ENCODE measurements around the gene SEMA5B. TPM values are rescaled to one million over a fixed set of nuclear protein-coding genes. Genes with fewer than 3 reads are reported as not detected.
A peak's percentile ranks its signal among the peaks of the same experiment; 100 is the strongest.

SEMA5B gene
- total and polyA plus RNA-seq, 8 donors = 0.52 to 11.0 (median 1.3) TPM

DNA sequence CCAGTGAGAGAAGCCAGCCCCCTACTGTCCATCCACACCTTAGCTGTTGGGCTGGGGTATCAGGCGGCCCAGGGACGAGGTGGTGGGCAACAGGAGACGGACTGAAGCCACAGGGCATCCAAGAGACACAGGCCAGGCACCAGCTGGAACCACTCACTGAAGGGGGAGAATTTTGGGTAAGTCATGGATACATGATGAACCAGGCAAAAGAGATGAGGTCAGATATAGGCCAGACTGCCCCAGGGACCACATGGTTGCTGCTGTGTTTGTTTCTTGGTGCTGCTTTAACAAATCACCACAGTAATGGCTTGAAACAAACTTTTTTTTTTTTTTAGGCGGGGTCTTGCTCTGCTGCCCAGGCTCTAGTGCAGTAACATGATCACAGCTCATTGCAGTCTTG, 66.4 kb downstream of the SEMA5B start:
- intact Hi-C loops (cut with DNase I) = no loop called here
- no peak for FAIRE-seq

DNA sequence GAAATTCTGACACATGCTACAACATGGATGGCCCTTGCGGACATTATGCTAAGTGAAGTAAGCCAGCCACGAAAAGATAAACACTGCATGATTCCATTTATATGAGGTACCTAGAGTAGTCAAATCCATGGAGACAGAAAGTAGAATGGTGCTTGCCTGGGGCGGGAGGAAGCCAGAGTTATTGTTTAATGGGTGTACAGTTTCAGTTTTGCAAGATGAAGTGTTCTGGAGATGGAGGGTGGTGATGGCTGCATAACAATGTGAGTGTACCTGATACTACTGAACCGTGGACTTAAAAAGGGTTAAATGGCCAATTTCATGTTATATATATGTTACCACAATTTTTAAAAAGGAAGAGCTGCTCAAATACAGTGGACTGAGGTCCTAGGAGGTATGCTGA, 66.9 kb downstream of the SEMA5B start:
- TF ChIP-seq, protein P1, sequence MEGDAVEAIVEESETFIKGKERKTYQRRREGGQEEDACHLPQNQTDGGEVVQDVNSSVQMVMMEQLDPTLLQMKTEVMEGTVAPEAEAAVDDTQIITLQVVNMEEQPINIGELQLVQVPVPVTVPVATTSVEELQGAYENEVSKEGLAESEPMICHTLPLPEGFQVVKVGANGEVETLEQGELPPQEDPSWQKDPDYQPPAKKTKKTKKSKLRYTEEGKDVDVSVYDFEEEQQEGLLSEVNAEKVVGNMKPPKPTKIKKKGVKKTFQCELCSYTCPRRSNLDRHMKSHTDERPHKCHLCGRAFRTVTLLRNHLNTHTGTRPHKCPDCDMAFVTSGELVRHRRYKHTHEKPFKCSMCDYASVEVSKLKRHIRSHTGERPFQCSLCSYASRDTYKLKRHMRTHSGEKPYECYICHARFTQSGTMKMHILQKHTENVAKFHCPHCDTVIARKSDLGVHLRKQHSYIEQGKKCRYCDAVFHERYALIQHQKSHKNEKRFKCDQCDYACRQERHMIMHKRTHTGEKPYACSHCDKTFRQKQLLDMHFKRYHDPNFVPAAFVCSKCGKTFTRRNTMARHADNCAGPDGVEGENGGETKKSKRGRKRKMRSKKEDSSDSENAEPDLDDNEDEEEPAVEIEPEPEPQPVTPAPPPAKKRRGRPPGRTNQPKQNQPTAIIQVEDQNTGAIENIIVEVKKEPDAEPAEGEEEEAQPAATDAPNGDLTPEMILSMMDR (IDR thresholded peaks at IDR 0.05) = no peak
- Histone ChIP-seq H3K27me3 (no peaks in the 10 kb centered on the region), H3K9me3 (no peaks in the 10 kb centered on the region), H3K4me1 (no peaks in the 10 kb centered on the region), H3K27ac (no peak overlapping the region), H3K4me3 (no peak overlapping the region), H3K36me3 (no peaks in the 10 kb centered on the region)
- FAIRE-seq (no peak), DNase-seq (no peak), ATAC-seq (no peak)
- intact Hi-C loops (cut with DNase I) = no loop called here
- 86 to 92% methylated on average over 4 of the region's 4 CpGs for WGBS, 2 donors

More for the DNA sequence above, 66.4 kb downstream of the SEMA5B start:
- no peak overlapping the region for H3K27ac ChIP-seq
- no peak for ATAC-seq
- H3K4me1 ChIP-seq = no peaks in the 10 kb centered on the region
- WGBS, 2 donors = 66 to 73% methylated on average over 4 of the region's 4 CpGs
- DNase-seq = no peak
- H3K4me3 ChIP-seq = no peak overlapping the region
- H3K36me3 ChIP-seq = no peaks in the 10 kb centered on the region
- H3K27me3 ChIP-seq = no peaks in the 10 kb centered on the region
- H3K9me3 ChIP-seq = no peaks in the 10 kb centered on the region
- TF ChIP-seq, protein P1 (IDR thresholded peaks at IDR 0.05) = no peak

DNA sequence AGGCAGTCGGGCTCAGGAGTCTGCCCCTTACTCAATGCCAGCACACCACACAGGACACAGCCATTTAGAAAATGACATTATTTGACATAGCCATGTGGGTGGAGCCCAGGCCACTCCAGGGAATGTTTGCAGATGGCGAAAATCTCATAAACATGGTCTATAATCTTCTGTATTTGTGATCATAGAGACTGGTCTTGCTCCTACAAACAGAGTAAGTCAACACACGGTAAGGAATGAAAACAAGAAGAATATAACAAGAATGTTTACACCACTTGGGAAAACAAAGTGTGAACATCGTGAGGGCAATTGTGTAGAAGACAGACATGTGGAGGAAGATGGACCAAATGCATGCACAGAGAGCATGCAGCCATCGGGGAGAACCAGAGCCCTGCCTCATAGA, 68.2 kb downstream of the SEMA5B start:
- no peak for FAIRE-seq
- Histone ChIP-seq H3K27me3 (no peaks in the 10 kb centered on the region), H3K27ac (no peak overlapping the region), H3K4me3 (no peak overlapping the region), H3K36me3 (no peaks in the 10 kb centered on the region), H3K9me3 (no peaks in the 10 kb centered on the region), H3K4me1 (no peaks in the 10 kb centered on the region)
- ATAC-seq = no peak
- intact Hi-C loops (cut with DNase I) = no loop called here
- WGBS, 2 donors = 56 to 60% methylated on average over 5 of the region's 5 CpGs
- DNase-seq = no peak
- TF ChIP-seq, protein P1 (IDR thresholded peaks at IDR 0.05) = no peak

DNA sequence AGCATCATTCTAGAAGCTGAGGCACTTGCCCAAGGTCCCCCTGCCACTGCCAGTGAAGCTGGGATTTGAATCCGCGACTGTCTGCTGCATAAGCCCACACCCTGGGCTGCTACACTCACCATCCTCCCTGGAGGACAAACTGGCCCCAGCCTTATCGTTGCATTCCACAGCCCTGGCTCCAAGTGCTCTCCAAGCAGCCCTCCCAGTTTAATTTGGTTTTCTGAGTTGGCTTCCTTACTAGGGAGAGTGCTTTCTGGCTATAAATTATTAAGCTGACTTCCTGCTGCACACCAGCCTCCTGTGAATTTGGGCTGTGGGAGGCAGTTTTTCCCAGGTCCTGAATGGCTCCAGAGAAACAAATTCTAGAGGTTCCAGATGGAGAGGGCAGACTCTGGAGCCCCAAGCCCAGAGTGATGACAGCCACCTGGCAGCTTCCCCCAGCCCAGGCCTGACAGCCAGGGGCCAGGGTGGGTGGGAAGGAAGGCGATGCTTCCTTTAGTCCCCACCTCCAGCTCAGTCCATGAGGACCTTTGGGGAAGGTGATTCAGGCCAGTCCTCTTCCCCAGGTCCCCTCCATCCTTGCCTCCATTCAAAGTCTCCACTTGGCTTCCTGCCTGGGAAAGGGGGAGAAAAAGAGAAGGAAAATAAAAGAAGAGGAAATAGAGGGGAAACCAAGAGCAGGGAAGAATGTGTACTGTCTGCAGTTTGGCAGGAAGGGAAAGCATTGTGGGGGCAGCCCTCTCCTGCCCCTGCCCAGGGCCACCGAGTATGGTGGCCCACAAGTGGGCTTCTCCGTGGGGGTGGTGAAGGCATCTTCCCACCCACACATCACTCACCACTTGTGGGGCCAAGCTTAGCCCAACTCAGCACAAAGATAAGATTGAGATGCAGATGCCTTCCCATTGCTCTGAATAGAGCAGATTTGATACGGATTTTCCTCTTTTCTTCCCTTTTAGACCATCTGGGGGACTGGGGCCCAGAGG, 69.6 kb downstream of the SEMA5B start:
- WGBS, 2 donors = 48 to 52% methylated on average over 7 of the region's 7 CpGs
- no peaks in the 10 kb centered on the region for H3K27me3 ChIP-seq
- ATAC-seq (peak; percentile 56 to 87 (median 66)), FAIRE-seq (no peak), DNase-seq (peak in 1 of 6 donors; percentile 29)
- H3K36me3 ChIP-seq = no peaks in the 10 kb centered on the region
- H3K4me3 ChIP-seq = no peak overlapping the region
- peak overlapping the region; percentile 43 to 67 (median 46) for H3K27ac ChIP-seq
- H3K9me3 ChIP-seq = no peaks in the 10 kb centered on the region
- TF ChIP-seq, protein P1 (IDR thresholded peaks at IDR 0.05) = no peak
- no peaks in the 10 kb centered on the region for H3K4me1 ChIP-seq
- intact Hi-C loops (cut with DNase I) = no loop called here
